Esophagus squamous epithelium (tissue), 4 donors: ENCODE results near the gene AGBL5.

Experiments
- POLR2A ChIP-seq, 4 donors: fragments of 450-650 bp; IDR thresholded peaks; one replicate each; pipeline ENCODE4 v1.6.1; 2017; ENCODE audit warnings: antibody characterized with exemption in 4 of 4, mild to moderate bottlenecking in 4 of 4, moderate library complexity in 3 of 4
- TF ChIP-seq, protein P1 (sequence below), 6 experiments: fragments of 450-650 bp in 4 of 6; fragments of 200-600 bp in 2 of 6; sonication (generic) in 2 of 6; IDR thresholded peaks; one replicate each; pipeline ENCODE4 v1.5.1; 2016 to 2019; ENCODE audit warnings: antibody characterized with exemption in 6 of 6, mild to moderate bottlenecking in 4 of 6, moderate library complexity in 4 of 6

DNA sequence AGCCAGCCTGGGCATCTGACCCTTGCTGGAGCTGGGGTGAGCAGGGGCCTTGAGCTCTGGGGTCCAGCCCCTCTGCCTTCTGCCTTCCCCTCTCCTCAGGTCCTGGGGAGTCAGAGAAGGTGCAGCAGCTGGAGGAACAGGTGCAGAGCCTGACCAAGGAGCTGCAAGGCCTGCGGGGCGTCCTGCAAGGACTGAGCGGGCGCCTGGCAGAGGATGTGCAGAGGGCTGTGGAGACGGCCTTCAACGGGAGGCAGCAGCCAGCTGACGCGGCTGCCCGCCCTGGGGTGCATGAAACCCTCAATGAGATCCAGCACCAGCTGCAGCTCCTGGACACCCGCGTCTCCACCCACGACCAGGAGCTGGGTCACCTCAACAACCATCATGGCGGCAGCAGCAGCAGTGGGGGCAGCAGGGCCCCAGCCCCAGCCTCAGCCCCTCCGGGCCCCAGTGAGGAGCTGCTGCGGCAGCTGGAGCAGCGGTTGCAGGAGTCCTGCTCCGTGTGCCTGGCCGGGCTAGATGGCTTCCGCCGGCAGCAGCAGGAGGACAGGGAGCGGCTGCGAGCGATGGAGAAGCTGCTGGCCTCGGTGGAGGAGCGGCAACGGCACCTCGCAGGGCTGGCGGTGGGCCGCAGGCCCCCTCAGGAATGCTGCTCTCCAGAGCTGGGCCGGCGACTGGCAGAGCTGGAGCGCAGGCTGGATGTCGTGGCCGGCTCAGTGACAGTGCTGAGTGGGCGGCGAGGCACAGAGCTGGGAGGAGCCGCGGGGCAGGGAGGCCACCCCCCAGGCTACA, 30.7 kb downstream of the AGBL5 start:
- TF ChIP-seq, protein P1, sequence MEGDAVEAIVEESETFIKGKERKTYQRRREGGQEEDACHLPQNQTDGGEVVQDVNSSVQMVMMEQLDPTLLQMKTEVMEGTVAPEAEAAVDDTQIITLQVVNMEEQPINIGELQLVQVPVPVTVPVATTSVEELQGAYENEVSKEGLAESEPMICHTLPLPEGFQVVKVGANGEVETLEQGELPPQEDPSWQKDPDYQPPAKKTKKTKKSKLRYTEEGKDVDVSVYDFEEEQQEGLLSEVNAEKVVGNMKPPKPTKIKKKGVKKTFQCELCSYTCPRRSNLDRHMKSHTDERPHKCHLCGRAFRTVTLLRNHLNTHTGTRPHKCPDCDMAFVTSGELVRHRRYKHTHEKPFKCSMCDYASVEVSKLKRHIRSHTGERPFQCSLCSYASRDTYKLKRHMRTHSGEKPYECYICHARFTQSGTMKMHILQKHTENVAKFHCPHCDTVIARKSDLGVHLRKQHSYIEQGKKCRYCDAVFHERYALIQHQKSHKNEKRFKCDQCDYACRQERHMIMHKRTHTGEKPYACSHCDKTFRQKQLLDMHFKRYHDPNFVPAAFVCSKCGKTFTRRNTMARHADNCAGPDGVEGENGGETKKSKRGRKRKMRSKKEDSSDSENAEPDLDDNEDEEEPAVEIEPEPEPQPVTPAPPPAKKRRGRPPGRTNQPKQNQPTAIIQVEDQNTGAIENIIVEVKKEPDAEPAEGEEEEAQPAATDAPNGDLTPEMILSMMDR (IDR thresholded peaks at IDR 0.05) = no peak
- TF ChIP-seq POLR2A (IDR thresholded peaks at IDR 0.05) = no peak
